ENCODE measurements around the gene PNKD. TPM values are rescaled to one million over a fixed set of nuclear protein-coding genes. Genes with fewer than 3 reads are reported as not detected.

Gene PNKD
- total RNA-seq, 1 experiment from 2014 or later, result 58.1 TPM

- TF ChIP-seq REST (IDR thresholded peaks at IDR 0.05; ENCODE audit: low read depth), result no peak
- no peak for TF ChIP-seq SP1 (IDR thresholded peaks at IDR 0.05; ENCODE audit: low read depth)
- TF ChIP-seq RAD21 (IDR thresholded peaks at IDR 0.05; ENCODE audit: low read depth), result no peak
These were observed at the start of gene PNKD, which contains the start of gene AAMP (continued) for GRCh38 chr2:218269900-218270720.

GRCh38 chr2:218221000-218221399, 49.3 kb upstream of the PNKD start:
- CTCF ChIA-PET, result no interaction called here
- RAD21 ChIA-PET (ENCODE audit: low non-redundant PET in 1 of 2, low total read pairs in 2 of 2, uncharacterized antibody in 2 of 2, unreplicated experiment in 2 of 2), result no interaction called here
- TF ChIP-seq TCF7L2 (IDR thresholded peaks at IDR 0.05; ENCODE audit: borderline replicate concordance, extremely low read depth, insufficient read depth, insufficient read length) (no peak), MAX (IDR thresholded peaks at IDR 0.05) (no peak)
- ATAC-seq, result no peak
- Histone ChIP-seq H3K4me1 (ENCODE audit: control insufficient read depth in 1 of 2, insufficient read depth in 2 of 2, low read length in 2 of 2) (peaks cover 12 to 25% of the 10 kb centered on the region in 2 experiments), H3K9ac (ENCODE audit: low read length) (no peak overlapping the region), H3K9me3 (ENCODE audit: control insufficient read depth in 1 of 2, insufficient read depth in 1 of 2, low read depth in 1 of 2, low read length in 2 of 2) (no peaks in the 10 kb centered on the region), H3K27me3 (ENCODE audit: insufficient read depth, low read length) (no peaks in the 10 kb centered on the region), H2AFZ (ENCODE audit: low read depth, low read length, poor library complexity, severe bottlenecking) (no peak overlapping the region), H3K79me2 (ENCODE audit: insufficient read depth, low read length) (peaks cover 88% of the 10 kb centered on the region), H3K36me3 (ENCODE audit: control insufficient read depth in 1 of 2, insufficient read depth in 2 of 2, low read length in 2 of 2) (peaks cover 13 to 19% of the 10 kb centered on the region in 2 experiments; a peak in 3 of 4 replicates), H3K9me2 (ENCODE audit: insufficient read depth) (no peaks in the 10 kb centered on the region), H3K4me2 (ENCODE audit: low read length) (no peak overlapping the region), H4K20me1 (ENCODE audit: insufficient read depth) (peaks cover 13% of the 10 kb centered on the region; the same call in 1 of the 2 replicates), H3K4me3 (replicated peaks in 1 of 2; ENCODE audit: low read depth in 1 of 2, low read length in 2 of 2) (no peak overlapping the region), H3K27ac (ENCODE audit: low read depth, low read length) (no peak overlapping the region)
- intact Hi-C loops (cut with micrococcal nuclease), result no loop called here
- no TSS peak for BruUV-seq (replicated peaks)
- no peak for DNase-seq (ENCODE audit: low read depth, low spot score)
- POLR2A ChIA-PET, result no interaction called here
